Loucy (cell line): Measurements from ENCODE around the gene IGF2.

Experiments
- H2AFZ ChIP-seq: fragments of 200-600 bp; sonication (generic); 2 replicates; pipeline ENCODE4 v1.6.0; 2016; ENCODE audit warnings: antibody characterized with exemption, mild to moderate bottlenecking, low read length, moderate library complexity
- H3F3A ChIP-seq: fragments of 200-600 bp; 2 replicates; pipeline ENCODE4 v1.6.0; 2016; ENCODE audit warnings: antibody characterized with exemption, low read depth, mild to moderate bottlenecking
- H3K27me3 ChIP-seq: fragments of 200-600 bp; sonication (generic); 2 replicates; pipeline ENCODE4 v1.6.1; 2014; ENCODE audit warnings: low read length, mild to moderate bottlenecking; ENCODE audit not compliant: insufficient read depth, poor library complexity, severe bottlenecking
- H3K36me3 ChIP-seq: fragments of 200-600 bp; sonication (generic); 2 replicates; pipeline ENCODE4 v1.6.1; 2016; ENCODE audit warnings: low read length; ENCODE audit not compliant: insufficient read depth
- H3K4me1 ChIP-seq: fragments of 200-600 bp; sonication (generic); 2 replicates; pipeline ENCODE4 v1.5.1; 2014; ENCODE audit warnings: low read length, mild to moderate bottlenecking; ENCODE audit not compliant: insufficient read depth, poor library complexity, severe bottlenecking
- H3K4me2 ChIP-seq: fragments of 200-600 bp; sonication (generic); 2 replicates; pipeline ENCODE4 v1.6.0; 2014; ENCODE audit warnings: antibody characterized with exemption, low read length, low read depth, mild to moderate bottlenecking; ENCODE audit not compliant: poor library complexity, severe bottlenecking
- H3K4me3 ChIP-seq: fragments of 200-600 bp; sonication (generic); 2 replicates; pipeline ENCODE4 v1.5.1; 2014; ENCODE audit warnings: low read length, mild to moderate bottlenecking, mixed read lengths; ENCODE audit not compliant: poor library complexity, severe bottlenecking
- H3K79me2 ChIP-seq: fragments of 200-600 bp; sonication (generic); 2 replicates; pipeline ENCODE4 v1.6.1; 2014; ENCODE audit warnings: low read length; ENCODE audit not compliant: insufficient read depth
- H3K9ac ChIP-seq: fragments of 200-600 bp; sonication (generic); 2 replicates; pipeline ENCODE4 v1.6.0; 2014; ENCODE audit warnings: mild to moderate bottlenecking, low read depth, low read length, moderate library complexity; ENCODE audit not compliant: poor library complexity, severe bottlenecking
- H3K9me2 ChIP-seq: fragments of 200-600 bp; sonication (generic); replicated peaks from 2 replicates; pipeline ENCODE4 v1.6.1; 2016; ENCODE audit warnings: low read depth, low read length, mixed read lengths
- H3K9me3 ChIP-seq: fragments of 200-600 bp; sonication (generic); 2 replicates; pipeline ENCODE4 v1.6.1; 2014; ENCODE audit warnings: mild to moderate bottlenecking, antibody characterized with exemption, low read length, low read depth; ENCODE audit not compliant: insufficient read depth
- H4K20me1 ChIP-seq: fragments of 200-600 bp; sonication (generic); 2 replicates; pipeline ENCODE4 v1.6.0; 2014; ENCODE audit warnings: antibody characterized with exemption, low read length, mild to moderate bottlenecking; ENCODE audit not compliant: insufficient read depth, poor library complexity, severe bottlenecking
- EZH2phosphoT487 ChIP-seq: fragments of 200-600 bp; IDR thresholded peaks from 2 replicates; pipeline ENCODE4 v1.6.1; 2018; ENCODE audit warnings: antibody characterized with exemption, mild to moderate bottlenecking, moderate library complexity, borderline replicate concordance
- TF ChIP-seq, protein P1 (sequence below): fragments of 200-600 bp; sonication (generic); conservative IDR thresholded peaks from 2 replicates; pipeline ENCODE4 v1.5.1; 2014; ENCODE audit warnings: mild to moderate bottlenecking, antibody characterized with exemption, low read length

Gene IGF2

DNA sequence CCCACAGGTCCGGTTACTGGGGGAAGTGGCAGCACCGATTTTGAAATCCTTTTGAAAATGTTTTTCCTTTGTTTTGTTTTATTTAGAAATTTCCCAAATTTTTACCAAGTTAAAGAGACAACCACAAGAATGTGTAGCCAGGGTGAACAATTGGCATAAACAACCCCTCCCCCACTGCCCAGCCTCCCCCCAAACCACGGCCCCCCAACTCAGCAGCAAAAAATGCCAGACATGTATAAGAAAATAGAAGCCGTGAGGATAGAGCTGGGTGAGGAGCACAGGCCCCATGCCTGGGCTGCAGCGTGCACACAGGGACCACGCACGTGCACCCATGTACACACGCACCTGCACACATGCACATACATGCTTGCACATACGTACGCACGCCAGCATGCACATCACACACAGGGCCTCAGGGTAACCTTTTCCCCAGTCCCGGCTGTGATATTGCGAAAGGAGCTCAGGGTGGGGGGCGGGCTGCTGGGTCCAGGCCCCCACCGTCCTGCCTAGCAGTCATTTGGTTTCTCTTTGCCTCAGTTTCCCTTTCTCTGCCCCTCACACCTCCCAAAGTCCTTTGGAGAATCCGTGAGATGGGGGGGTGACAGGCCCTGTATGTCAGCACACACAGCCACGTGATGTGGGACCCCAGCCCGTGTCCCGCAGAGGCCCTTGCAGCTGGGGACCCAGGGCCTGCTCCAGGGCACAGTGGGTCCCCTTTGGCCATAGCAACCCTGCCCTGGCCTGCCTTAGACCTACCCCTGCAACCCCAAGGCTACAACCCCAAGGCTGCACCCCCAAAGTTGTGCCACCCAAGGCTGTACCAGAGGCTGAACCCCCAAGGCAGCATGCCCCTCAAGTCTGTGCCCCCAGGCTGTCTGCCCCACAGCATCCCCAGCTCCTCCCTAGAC, 42.9 kb downstream of the IGF2 start:
- no peaks in the 10 kb centered on the region for H3K4me1 ChIP-seq
- no peaks in the 10 kb centered on the region for H3F3A ChIP-seq
- H3K9me2 ChIP-seq: no peaks in the 10 kb centered on the region
- H3K9me3 ChIP-seq: no peaks in the 10 kb centered on the region
- H3K4me3 ChIP-seq: no peak overlapping the region
- H2AFZ ChIP-seq: no peak overlapping the region
- no peaks in the 10 kb centered on the region for H3K27me3 ChIP-seq
- H3K79me2 ChIP-seq: no peaks in the 10 kb centered on the region
- H4K20me1 ChIP-seq: no peaks in the 10 kb centered on the region
- H3K4me2 ChIP-seq: no peak overlapping the region
- no peak overlapping the region for H3K9ac ChIP-seq
- no peak for TF ChIP-seq EZH2phosphoT487
- TF ChIP-seq, protein P1, sequence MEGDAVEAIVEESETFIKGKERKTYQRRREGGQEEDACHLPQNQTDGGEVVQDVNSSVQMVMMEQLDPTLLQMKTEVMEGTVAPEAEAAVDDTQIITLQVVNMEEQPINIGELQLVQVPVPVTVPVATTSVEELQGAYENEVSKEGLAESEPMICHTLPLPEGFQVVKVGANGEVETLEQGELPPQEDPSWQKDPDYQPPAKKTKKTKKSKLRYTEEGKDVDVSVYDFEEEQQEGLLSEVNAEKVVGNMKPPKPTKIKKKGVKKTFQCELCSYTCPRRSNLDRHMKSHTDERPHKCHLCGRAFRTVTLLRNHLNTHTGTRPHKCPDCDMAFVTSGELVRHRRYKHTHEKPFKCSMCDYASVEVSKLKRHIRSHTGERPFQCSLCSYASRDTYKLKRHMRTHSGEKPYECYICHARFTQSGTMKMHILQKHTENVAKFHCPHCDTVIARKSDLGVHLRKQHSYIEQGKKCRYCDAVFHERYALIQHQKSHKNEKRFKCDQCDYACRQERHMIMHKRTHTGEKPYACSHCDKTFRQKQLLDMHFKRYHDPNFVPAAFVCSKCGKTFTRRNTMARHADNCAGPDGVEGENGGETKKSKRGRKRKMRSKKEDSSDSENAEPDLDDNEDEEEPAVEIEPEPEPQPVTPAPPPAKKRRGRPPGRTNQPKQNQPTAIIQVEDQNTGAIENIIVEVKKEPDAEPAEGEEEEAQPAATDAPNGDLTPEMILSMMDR: no peak
- H3K36me3 ChIP-seq: no peaks in the 10 kb centered on the region

DNA sequence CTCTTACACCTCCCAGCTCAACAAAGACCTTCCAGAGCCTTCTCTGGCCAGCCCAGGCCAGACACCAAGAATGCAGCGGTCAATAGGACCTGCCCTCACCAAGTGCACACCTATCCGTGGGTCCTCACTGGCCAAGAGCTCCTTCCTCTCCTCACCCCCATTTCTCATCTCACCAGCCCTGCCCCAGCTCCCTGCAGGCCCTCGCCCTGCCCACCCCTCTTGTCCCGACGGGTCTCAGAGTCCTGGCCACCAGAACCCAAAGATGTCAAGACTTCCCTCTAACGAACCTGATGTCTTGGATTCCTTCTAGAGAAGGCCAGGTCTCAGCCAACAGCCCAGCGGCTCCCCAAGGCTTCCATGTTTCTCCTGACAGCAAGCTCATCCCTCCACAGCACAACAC, 43.6 kb downstream of the IGF2 start:
- H3K79me2 ChIP-seq: no peaks in the 10 kb centered on the region
- no peaks in the 10 kb centered on the region for H4K20me1 ChIP-seq
- H3K4me2 ChIP-seq: no peak overlapping the region
- TF ChIP-seq, protein P1: no peak
- no peak for TF ChIP-seq EZH2phosphoT487
- H3K4me1 ChIP-seq: no peaks in the 10 kb centered on the region
- no peak overlapping the region for H2AFZ ChIP-seq
- no peak overlapping the region for H3K4me3 ChIP-seq
- no peaks in the 10 kb centered on the region for H3K36me3 ChIP-seq
- H3F3A ChIP-seq: no peaks in the 10 kb centered on the region
- no peaks in the 10 kb centered on the region for H3K9me3 ChIP-seq
- H3K27me3 ChIP-seq: no peaks in the 10 kb centered on the region
- no peak overlapping the region for H3K9ac ChIP-seq
- H3K9me2 ChIP-seq: no peaks in the 10 kb centered on the region

DNA sequence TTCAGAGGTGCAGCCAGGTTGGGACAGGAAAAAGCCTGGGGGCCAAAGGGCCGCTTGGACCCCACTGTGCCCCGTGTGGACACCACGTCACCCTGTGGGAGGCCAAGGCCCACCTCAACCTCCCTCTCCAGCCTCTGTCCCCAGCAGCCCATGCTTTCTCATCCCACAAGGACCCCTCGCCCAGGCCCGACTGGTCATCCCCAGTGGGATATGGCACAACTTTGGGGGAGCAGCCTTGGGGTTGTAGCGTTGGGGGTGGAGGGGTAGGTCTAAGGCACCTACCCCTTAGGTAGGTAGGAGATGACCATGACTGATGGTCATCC, 44.0 kb downstream of the IGF2 start:
- Histone ChIP-seq H3K9me2 (no peaks in the 10 kb centered on the region), H3K36me3 (no peaks in the 10 kb centered on the region), H3K79me2 (no peaks in the 10 kb centered on the region), H3K27me3 (no peaks in the 10 kb centered on the region), H2AFZ (no peak overlapping the region), H3K4me1 (no peaks in the 10 kb centered on the region), H3K9ac (no peak overlapping the region), H3K9me3 (no peaks in the 10 kb centered on the region), H4K20me1 (no peaks in the 10 kb centered on the region), H3F3A (no peaks in the 10 kb centered on the region), H3K4me2 (no peak overlapping the region), H3K4me3 (no peak overlapping the region)
- TF ChIP-seq, protein P1: no peak
- TF ChIP-seq EZH2phosphoT487: no peak
